Activated T-cell treated with anti-CD3 and anti-CD28 coated beads, Interleukin-2, amount 50 U/mL, for 72 hours (primary cell): ENCODE results near the gene FAAH. TPM values are rescaled to one million over a fixed set of nuclear protein-coding genes. Genes with fewer than 3 reads are reported as not detected.

Experiments used
- ATAC-seq, 2 donors: fragments of 150-1000 bp; cut with Tn5 transposase; replicated peaks in 1 of 2; 2 replicates each; pipeline ENCODE4 v1.10.0; 2021; ENCODE audit warnings: moderate library complexity in 2 of 2, mild to moderate bottlenecking in 1 of 2
- DNase-seq, 2 donors: peaks; one replicate each; pipeline ENCODE4 v3.0.0; 2021 to 2022; ENCODE audit warnings: mixed read lengths in 1 of 2
- H3K27ac Mint-ChIP-seq: one replicate; pipeline ENCODE4 v1.8.0; 2022; ENCODE audit warnings: mild to moderate bottlenecking, moderate library complexity, mixed read lengths
- H3K27me3 Mint-ChIP-seq: one replicate; pipeline ENCODE4 v1.8.0; 2022; ENCODE audit warnings: low read depth, mixed read lengths
- H3K36me3 Mint-ChIP-seq, 2 donors: one replicate each; pipeline ENCODE4 v1.8.0; 2022; ENCODE audit warnings: mixed read lengths in 2 of 2, mild to moderate bottlenecking in 1 of 2; ENCODE audit not compliant: insufficient read depth in 2 of 2
- H3K4me1 Mint-ChIP-seq: one replicate; pipeline ENCODE4 v1.8.0; 2022; ENCODE audit warnings: low read depth, mixed read lengths
- H3K4me3 Mint-ChIP-seq, 2 donors: one replicate each; pipeline ENCODE4 v1.8.0; 2022; ENCODE audit warnings: mild to moderate bottlenecking in 2 of 2, mixed read lengths in 2 of 2, moderate library complexity in 2 of 2
- H3K9me3 Mint-ChIP-seq, 2 donors: one replicate each; pipeline ENCODE4 v1.8.0; 2022; ENCODE audit warnings: mixed read lengths in 2 of 2
- total RNA-seq, 2 donors: library from RNA; stranded (reverse); gene quantifications; one replicate each; pipeline ENCODE4 v1.2.3, GENCODE V29; 2022

FAAH gene
- total RNA-seq, 2 donors from 2014 or later: 5.1 to 8.8 TPM

DNA sequence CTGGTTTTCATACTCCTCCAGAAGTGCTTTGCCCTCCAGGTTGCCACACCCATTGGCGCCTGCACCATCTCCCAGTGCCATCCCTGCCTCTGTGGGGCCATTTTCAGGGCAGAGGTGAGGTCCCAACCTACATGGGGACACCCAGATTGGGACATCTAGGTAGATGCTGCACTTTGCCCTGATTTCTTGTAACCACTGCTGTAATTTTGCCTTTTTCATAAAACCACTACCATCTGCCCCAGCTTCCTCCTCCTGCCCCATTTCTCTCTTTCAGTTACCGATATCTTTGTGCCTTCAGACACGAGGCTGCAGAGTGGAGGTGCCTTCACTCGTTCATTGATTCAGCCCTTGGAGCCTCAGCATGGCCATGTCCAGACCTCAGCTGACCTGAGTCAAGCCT is 21.4 kb downstream of the FAAH start:
- Mint-ChIP-seq H3K27ac (no peak overlapping the region), H3K9me3 (no peaks in the 10 kb centered on the region), H3K27me3 (no peaks in the 10 kb centered on the region), H3K4me3 (no peak overlapping the region), H3K4me1 (no peaks in the 10 kb centered on the region), H3K36me3 (no peaks in the 10 kb centered on the region)
- DNase-seq (no peak), ATAC-seq (no peak)

DNA sequence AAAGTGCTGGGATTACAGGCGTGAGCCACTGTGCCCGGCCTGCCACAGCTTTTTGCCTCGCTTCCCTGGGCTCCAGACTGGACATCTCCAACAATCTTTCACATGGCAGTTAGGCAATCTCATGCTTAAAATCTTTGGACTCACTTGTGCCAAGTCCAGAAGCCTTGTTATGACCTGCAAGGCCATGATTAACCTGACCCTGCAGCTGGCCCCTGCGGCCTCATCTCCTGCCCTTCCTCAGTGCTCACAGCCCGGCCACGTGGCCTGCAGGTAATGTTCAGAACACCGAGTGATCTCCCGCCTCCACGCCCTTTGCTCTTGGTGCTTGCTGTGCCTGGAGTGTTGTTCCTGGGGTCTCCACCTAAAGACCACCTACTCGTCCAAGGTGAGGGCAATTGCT is 24.9 kb downstream of the FAAH start:
- Mint-ChIP-seq H3K4me3 (no peak overlapping the region), H3K27me3 (peaks cover 11% of the 10 kb centered on the region), H3K27ac (no peak overlapping the region), H3K36me3 (no peaks in the 10 kb centered on the region), H3K9me3 (no peaks in the 10 kb centered on the region), H3K4me1 (no peaks in the 10 kb centered on the region)
- ATAC-seq (no peak), DNase-seq (no peak)

DNA sequence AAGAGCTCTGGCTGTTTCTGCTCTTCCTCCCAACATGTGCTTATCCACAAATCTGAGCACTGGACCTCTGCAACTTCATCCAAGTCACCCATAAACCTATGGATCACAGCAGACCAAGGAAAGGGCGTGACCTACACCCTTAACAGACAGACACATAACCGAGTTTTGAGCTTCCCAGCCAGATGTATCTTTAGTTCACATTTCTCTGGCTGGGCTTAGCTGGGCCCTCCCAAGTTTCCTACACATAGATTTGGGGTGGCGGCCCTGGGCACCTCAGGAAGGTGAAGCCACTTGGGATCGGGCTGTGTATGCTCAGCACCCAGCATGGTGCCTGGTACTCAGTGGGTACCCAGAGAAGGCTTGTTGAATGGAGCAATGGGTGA is 26.4 kb downstream of the FAAH start:
- H3K27ac Mint-ChIP-seq: no peak overlapping the region
- DNase-seq (no peak), ATAC-seq (no peak)
- H3K4me3 Mint-ChIP-seq: no peak overlapping the region
- no peaks in the 10 kb centered on the region for H3K9me3 Mint-ChIP-seq
- H3K36me3 Mint-ChIP-seq: no peaks in the 10 kb centered on the region
- peaks cover 17% of the 10 kb centered on the region for H3K27me3 Mint-ChIP-seq
- no peaks in the 10 kb centered on the region for H3K4me1 Mint-ChIP-seq

DNA sequence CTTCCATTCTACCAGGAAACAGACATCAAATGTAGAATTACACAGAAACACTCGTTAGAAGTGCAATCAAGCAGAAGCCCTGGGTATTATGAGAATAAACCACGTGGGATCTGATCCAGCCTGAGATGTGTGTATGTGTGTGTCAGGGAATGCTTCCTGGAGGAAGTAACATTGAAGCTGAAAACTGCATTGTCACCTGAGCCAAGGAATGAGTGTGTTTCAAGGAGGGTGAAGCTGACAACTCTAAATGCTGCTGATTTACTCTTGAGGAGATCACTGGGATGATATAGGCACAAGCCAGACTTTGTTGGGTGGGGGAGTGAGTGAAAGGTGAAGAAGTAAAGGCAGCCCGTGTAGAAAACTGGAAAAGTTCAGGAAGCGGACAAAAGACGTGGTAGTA is 27.6 kb downstream of the FAAH start:
- H3K36me3 Mint-ChIP-seq: no peaks in the 10 kb centered on the region
- H3K9me3 Mint-ChIP-seq: no peaks in the 10 kb centered on the region
- H3K27me3 Mint-ChIP-seq: peaks cover 17% of the 10 kb centered on the region
- H3K4me3 Mint-ChIP-seq: no peak overlapping the region
- H3K4me1 Mint-ChIP-seq: no peaks in the 10 kb centered on the region
- ATAC-seq (no peak), DNase-seq (no peak)
- no peak overlapping the region for H3K27ac Mint-ChIP-seq

DNA sequence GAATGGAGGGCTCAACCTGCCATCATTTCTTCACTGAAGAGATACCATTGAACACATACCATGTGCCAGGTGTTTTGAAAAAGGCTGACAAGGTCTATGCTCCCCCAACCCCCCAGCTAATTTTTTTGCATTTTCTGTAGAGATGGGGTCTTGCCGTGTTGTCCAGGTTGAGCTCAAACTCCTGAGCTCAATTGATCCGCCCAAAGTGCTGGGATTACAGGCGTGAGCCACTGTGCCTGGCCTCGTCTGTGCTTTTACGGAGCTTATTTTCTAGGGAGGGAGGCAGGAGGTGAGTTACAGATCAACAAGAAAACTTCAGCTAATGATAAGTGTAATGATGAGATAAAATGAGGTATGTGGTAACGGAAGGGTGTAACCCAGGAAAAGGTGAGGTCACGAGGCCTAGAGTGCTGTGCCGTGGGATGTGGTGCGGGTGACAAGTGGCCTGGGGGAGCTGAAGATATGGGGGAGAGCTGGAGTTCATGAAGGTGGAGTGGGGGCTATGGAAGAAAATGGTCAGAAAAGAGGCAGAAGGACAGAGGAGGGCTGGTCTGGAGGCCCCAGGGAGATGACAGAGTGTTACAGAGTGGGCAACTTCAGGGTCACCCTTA is 28.2 kb downstream of the FAAH start:
- Mint-ChIP-seq H3K27ac (no peak overlapping the region), H3K36me3 (no peaks in the 10 kb centered on the region), H3K4me3 (no peak overlapping the region), H3K9me3 (no peaks in the 10 kb centered on the region), H3K4me1 (no peaks in the 10 kb centered on the region), H3K27me3 (peaks cover 17% of the 10 kb centered on the region)
- ATAC-seq: no peak
- no peak for DNase-seq

DNA sequence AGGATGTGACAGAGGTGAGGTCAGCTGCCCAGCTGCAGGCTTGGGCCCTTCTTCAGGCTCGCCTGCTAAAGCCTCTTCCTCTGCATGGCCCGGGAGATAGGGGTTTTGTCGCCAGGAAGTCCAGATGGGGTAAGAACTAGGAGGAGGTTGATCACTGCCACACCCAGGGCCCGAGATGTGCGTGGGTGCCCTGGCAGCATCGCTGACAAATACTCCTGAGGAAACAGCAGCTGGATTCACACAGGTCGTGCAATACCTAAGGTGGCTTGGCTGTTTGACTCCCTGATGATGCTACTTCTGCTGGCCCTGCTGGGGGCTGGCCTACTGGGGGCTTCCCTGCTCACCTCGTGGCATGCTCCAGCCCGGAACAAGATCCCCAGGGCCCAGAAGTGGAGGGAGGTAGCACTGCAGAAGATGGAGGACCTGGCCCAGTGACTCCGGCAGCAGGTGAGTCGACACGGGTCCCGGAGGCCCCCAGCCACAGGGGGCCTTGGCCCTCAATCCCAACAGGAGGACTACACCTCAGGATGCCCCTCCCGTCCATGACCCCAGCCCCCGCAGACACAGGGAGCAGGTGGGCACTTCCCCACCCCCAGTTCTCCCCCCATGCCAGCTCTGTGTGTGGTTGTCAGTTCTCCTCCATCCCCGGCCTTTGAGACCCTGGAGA is 29.6 kb downstream of the FAAH start:
- peaks cover 17% of the 10 kb centered on the region for H3K27me3 Mint-ChIP-seq
- no peak overlapping the region for H3K27ac Mint-ChIP-seq
- H3K4me1 Mint-ChIP-seq: no peaks in the 10 kb centered on the region
- no peaks in the 10 kb centered on the region for H3K9me3 Mint-ChIP-seq
- H3K36me3 Mint-ChIP-seq: no peaks in the 10 kb centered on the region
- ATAC-seq: peak in 1 of 2 donors; percentile 36
- H3K4me3 Mint-ChIP-seq: no peak overlapping the region
- no peak for DNase-seq

DNA sequence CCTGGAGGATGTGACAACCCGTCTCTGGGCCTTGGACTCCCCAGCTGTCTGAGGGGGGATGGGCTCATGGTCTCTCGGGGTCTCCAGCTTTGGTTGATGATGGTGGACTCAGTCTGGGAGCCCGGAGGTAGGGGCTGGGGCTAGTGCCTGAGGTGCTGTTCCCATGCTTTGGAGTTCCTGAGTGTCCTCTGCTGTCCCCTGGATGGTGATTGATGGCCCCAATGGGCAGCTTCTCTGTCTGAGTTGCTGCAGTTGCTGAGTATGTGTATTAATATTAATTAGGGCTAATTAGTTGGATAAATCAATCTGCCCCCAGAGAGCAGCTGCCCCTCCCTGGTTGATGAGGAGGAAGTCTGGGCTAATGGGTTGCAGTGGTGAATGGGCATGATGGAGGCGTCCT is 30.6 kb downstream of the FAAH start:
- no peak for DNase-seq
- no peak overlapping the region for H3K27ac Mint-ChIP-seq
- peaks cover 17% of the 10 kb centered on the region for H3K27me3 Mint-ChIP-seq
- no peaks in the 10 kb centered on the region for H3K9me3 Mint-ChIP-seq
- no peaks in the 10 kb centered on the region for H3K4me1 Mint-ChIP-seq
- ATAC-seq: no peak
- no peaks in the 10 kb centered on the region for H3K36me3 Mint-ChIP-seq
- peak overlapping the region; percentile 1 to 6 for H3K4me3 Mint-ChIP-seq

DNA sequence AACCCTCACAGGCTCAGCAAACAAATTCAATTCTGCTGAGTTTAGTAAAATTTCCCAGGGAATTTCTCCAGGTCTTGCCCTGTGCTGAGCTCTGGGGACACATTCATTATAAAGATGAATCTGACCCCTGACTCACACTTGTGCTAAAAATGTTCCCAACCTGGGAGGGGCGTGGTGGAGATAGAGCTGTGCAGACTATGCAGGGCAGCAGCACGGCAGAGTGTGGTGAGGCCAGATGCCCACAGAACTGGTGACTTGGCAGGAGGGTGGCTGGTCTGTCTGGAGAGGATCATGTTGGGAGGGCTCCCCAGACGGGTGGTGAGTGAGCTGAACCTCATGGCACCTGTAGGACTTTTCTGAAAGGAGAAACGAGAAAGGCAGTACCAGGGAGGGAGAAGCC is 31.6 kb downstream of the FAAH start:
- Mint-ChIP-seq H3K27me3 (peaks cover 17% of the 10 kb centered on the region), H3K4me1 (no peaks in the 10 kb centered on the region), H3K4me3 (no peak overlapping the region), H3K36me3 (no peaks in the 10 kb centered on the region), H3K9me3 (no peaks in the 10 kb centered on the region), H3K27ac (no peak overlapping the region)
- DNase-seq (no peak), ATAC-seq (peak in 1 of 2 donors; percentile 36)

DNA sequence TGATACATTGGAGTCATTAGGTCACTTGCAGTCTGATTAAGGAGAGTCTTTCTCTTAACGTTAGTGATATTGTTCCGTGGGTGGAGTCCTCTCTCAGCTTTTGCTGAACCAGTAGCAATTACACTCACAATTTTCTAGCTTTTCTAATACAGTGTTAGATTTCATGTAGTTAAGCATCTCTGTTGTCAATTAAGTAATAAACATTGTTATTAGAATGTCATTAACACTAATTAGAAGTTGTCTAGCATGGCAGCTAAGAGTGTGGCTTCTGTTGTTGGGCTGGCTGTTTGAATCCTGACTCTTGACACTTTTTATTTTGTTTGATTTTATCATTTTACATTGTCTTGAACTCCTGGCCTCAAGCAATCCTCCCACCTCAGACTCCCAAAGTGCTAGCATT is 33.4 kb downstream of the FAAH start:
- H3K4me1 Mint-ChIP-seq: no peaks in the 10 kb centered on the region
- no peak overlapping the region for H3K27ac Mint-ChIP-seq
- H3K27me3 Mint-ChIP-seq: peaks cover 7% of the 10 kb centered on the region
- H3K4me3 Mint-ChIP-seq: no peak overlapping the region
- ATAC-seq (no peak), DNase-seq (no peak)
- H3K9me3 Mint-ChIP-seq: no peaks in the 10 kb centered on the region
- H3K36me3 Mint-ChIP-seq: no peaks in the 10 kb centered on the region

DNA sequence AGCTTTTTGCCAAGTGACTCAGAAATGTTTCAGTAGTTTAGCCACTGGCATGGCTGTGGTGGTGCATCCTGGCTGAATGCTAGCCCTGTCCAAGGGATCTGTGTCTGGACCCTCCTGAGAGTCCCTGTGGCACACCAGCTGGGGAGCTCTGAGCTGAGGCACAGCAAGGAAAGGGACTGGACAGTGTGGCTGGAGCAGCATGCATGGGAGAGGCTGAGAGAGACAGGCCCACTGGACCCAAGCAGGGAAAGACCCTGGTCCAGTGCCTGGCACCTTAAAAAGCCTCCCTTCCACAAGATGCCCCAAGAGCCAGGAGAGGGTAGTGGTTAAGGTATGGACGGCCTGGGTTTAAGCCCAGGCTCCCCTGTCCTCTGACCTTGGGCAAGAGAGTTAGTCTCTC is 35.3 kb downstream of the FAAH start:
- DNase-seq (no peak), ATAC-seq (no peak)
- no peaks in the 10 kb centered on the region for H3K9me3 Mint-ChIP-seq
- H3K4me3 Mint-ChIP-seq: no peak overlapping the region
- no peaks in the 10 kb centered on the region for H3K4me1 Mint-ChIP-seq
- H3K27ac Mint-ChIP-seq: no peak overlapping the region
- peaks cover 7% of the 10 kb centered on the region for H3K27me3 Mint-ChIP-seq
- H3K36me3 Mint-ChIP-seq: no peaks in the 10 kb centered on the region

DNA sequence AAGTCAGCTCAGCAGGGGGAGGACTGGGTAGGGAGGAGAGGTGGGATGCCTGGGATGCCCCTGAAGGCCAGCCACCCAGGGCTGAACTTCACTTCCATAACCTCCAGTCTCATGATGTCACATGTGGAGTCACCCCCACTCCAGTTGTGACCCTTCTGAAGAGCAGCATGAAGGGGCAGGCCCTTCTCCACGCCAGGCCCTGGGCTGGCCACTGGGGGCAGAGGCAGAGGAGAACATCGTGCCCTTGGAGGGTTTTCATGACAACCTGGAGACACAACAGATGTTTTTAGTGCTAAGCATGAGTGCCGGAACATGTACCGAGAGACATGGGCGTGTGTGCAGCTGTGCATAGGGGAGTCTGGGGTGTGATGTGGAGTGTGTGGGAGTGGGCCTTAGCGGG is 37.6 kb downstream of the FAAH start:
- Mint-ChIP-seq H3K27me3 (peaks cover 5% of the 10 kb centered on the region), H3K4me3 (no peak overlapping the region), H3K9me3 (no peaks in the 10 kb centered on the region), H3K36me3 (no peaks in the 10 kb centered on the region), H3K27ac (no peak overlapping the region), H3K4me1 (no peaks in the 10 kb centered on the region)
- ATAC-seq: no peak
- DNase-seq: no peak

DNA sequence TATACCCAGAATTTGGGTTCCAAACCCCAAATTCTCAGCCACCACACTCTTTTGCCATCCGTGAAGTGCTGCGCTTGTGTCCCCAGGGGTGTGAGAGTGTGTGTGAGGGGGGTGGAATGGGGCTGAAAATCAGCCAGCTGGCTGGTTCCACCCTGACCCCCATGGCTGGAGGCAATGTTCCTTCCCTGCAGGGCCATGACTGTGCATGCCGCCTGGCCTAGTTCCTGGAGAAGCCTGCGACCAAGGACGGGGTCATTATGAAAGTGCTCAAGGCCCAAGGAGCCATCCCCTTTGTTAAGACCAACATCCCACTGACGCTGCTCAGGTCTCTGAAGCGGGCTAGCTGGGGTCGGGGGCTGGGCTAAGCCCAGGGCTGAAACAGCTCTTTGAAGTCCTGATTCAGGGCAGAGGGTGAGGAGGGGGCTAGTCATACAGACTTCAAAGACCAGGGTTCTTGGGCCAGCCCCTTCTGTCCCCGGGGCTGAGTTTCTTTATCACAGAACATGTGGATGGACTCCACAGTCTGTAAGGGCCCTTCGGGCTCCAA is 38.7 kb downstream of the FAAH start:
- no peak for DNase-seq
- no peaks in the 10 kb centered on the region for H3K4me1 Mint-ChIP-seq
- peaks cover 5% of the 10 kb centered on the region for H3K27me3 Mint-ChIP-seq
- no peak overlapping the region for H3K27ac Mint-ChIP-seq
- H3K9me3 Mint-ChIP-seq: no peaks in the 10 kb centered on the region
- no peak for ATAC-seq
- H3K4me3 Mint-ChIP-seq: no peak overlapping the region
- H3K36me3 Mint-ChIP-seq: no peaks in the 10 kb centered on the region

DNA sequence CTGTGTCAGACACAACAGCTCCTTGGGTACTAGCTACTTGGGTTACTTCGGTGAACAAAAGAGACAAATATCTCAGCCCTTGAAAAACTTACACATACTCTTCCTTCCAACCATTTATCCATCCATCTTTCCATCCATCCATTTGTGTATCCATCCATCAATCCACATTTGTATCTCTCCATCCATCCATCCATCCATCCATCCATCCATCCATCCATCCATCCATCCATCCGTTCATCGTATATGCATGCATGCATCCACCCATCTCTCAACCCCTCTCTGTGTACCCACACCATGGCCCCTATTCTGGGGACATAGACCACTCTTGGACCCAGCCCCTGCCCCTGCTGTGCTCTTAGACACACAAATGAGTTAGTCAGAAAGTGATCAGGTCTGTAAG is 40.2 kb downstream of the FAAH start:
- peaks cover 5% of the 10 kb centered on the region for H3K27me3 Mint-ChIP-seq
- no peak for DNase-seq
- H3K4me1 Mint-ChIP-seq: no peaks in the 10 kb centered on the region
- no peaks in the 10 kb centered on the region for H3K9me3 Mint-ChIP-seq
- no peak for ATAC-seq
- no peak overlapping the region for H3K27ac Mint-ChIP-seq
- H3K4me3 Mint-ChIP-seq: no peak overlapping the region
- no peaks in the 10 kb centered on the region for H3K36me3 Mint-ChIP-seq

DNA sequence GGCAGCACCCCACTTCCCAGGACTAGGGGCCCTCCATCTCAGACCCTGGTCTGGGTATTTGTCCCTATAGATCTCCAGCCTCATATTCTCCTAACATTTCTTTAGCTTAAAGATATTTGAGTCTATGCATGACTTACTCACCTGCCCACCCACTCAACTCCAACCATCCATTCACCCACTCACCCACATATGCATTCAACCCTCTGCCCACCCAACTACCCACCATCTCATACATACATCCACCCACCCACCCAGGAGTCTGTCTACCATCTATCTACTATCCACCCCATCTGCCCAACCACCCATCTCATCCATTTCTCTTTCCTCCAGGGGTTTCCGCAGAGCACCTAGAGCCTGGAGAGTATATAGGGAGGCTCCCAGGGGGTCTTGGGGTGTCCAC is 42.7 kb downstream of the FAAH start:
- no peak for ATAC-seq
- no peak overlapping the region for H3K27ac Mint-ChIP-seq
- peaks cover 5% of the 10 kb centered on the region for H3K27me3 Mint-ChIP-seq
- no peaks in the 10 kb centered on the region for H3K4me1 Mint-ChIP-seq
- no peaks in the 10 kb centered on the region for H3K36me3 Mint-ChIP-seq
- no peak overlapping the region for H3K4me3 Mint-ChIP-seq
- DNase-seq: no peak
- H3K9me3 Mint-ChIP-seq: no peaks in the 10 kb centered on the region
